Cardiac muscle cell (in vitro differentiated cells and primary cell): Measurements from ENCODE around the gene NAPEPLD. TPM values are rescaled to one million over a fixed set of nuclear protein-coding genes. Genes with fewer than 3 reads are reported as not detected.
A peak's percentile ranks its signal among the peaks of the same experiment; 100 is the strongest.
"Not testable (repeated sequence)": the region's sequence is repeated elsewhere in the genome, so short reads cannot be mapped to it uniquely, and the experiment has no call there.

ENCODE experiments used
- DNase-seq, 2 donors: peaks; one replicate each; pipeline versions ENCODE4 v3.0.0 to v3.0.0-alpha.2; 2010 to 2017; ENCODE audit warnings: low read depth in 1 of 2, low spot score in 1 of 2
- H3K27ac ChIP-seq: fragments of 200-600 bp; sonication (generic); 2 replicates; pipeline ENCODE4 v1.5.1; 2016
- H3K27me3 ChIP-seq: fragments of 200-600 bp; sonication (generic); 2 replicates; pipeline ENCODE4 v1.6.0; 2016; ENCODE audit warnings: control low read depth
- H3K36me3 ChIP-seq: fragments of 200-600 bp; sonication (generic); 2 replicates; pipeline ENCODE4 v1.5.1; 2016; ENCODE audit warnings: control low read depth
- H3K4me1 ChIP-seq: fragments of 200-600 bp; sonication (generic); 2 replicates; pipeline ENCODE4 v1.8.1; 2017; ENCODE audit warnings: low read depth, mild to moderate bottlenecking, mixed run types
- H3K4me3 ChIP-seq: fragments of 200-600 bp; sonication (generic); 2 replicates; pipeline ENCODE4 v1.5.1; 2016; ENCODE audit warnings: mild to moderate bottlenecking
- H3K9me3 ChIP-seq: fragments of 200-600 bp; sonication (generic); 2 replicates; pipeline ENCODE4 v1.5.1; 2017; ENCODE audit warnings: low read depth, mild to moderate bottlenecking, control low read depth
- CTCF ChIP-seq: IDR thresholded peaks from 2 replicates; pipeline ENCODE4 v1.5.1; 2012; ENCODE audit warnings: low read depth, mild to moderate bottlenecking, low read length
- polyA plus RNA-seq: library from polyadenylated mRNA; unstranded; fragments of >200 nt; fragmentation: Nextera tagmentation; extraction: Ambion mirVana; gene quantifications from 2 replicates; pipeline ENCODE4 v1.2.1, GENCODE V29; 2016
- total RNA-seq: library from RNA; depleted of rRNA; stranded (reverse); fragments of >200 nt; gene quantifications from 2 replicates; pipeline ENCODE4 v1.2.3, GENCODE V29; 2016

The NAPEPLD gene
- total and polyA plus RNA-seq, 2 experiments from 2014 or later: 9.2 to 15.7 TPM

- Histone ChIP-seq H3K36me3 (no peaks in the 10 kb centered on the region), H3K4me3 (no peak overlapping the region), H3K9me3 (no peaks in the 10 kb centered on the region), H3K27ac (no peak overlapping the region), H3K27me3 (no peaks in the 10 kb centered on the region), H3K4me1 (peaks cover 11% of the 10 kb centered on the region)
- DNase-seq: no peak
- TF ChIP-seq CTCF: no peak
These were observed 5.1 kb upstream of the NAPEPLD start for GRCh38 chr7:103154042-103154441.

GRCh38 chr7:103152744-103153617, 4.1 kb upstream of the NAPEPLD start:
- H3K27me3 ChIP-seq, H3K4me3 ChIP-seq, H3K27ac ChIP-seq, H3K36me3 ChIP-seq, H3K9me3 ChIP-seq, DNase-seq: not testable (repeated sequence)
- H3K4me1 ChIP-seq: peaks cover 15% of the 10 kb centered on the region

GRCh38 chr7:103151993-103152676, 3.2 kb upstream of the NAPEPLD start:
- not testable (repeated sequence) for DNase-seq, H3K27me3 ChIP-seq, H3K36me3 ChIP-seq, H3K4me3 ChIP-seq, H3K9me3 ChIP-seq, H3K27ac ChIP-seq
- peaks cover 24% of the 10 kb centered on the region for H3K4me1 ChIP-seq

- no peaks in the 10 kb centered on the region for H3K9me3 ChIP-seq
- peak overlapping the region; percentile 97 for H3K27ac ChIP-seq
- peaks cover 38% of the 10 kb centered on the region for H3K4me1 ChIP-seq
- H3K27me3 ChIP-seq: no peaks in the 10 kb centered on the region
- DNase-seq: peak in 1 of 2 donors; percentile 64
- no peak for TF ChIP-seq CTCF
- peak overlapping the region; percentile 74 for H3K4me3 ChIP-seq
- H3K36me3 ChIP-seq: no peaks in the 10 kb centered on the region
These were observed 1.3 kb upstream of the NAPEPLD start for GRCh38 chr7:103150192-103150591.

- Histone ChIP-seq H3K36me3 (no peaks in the 10 kb centered on the region), H3K4me3 (peak overlapping the region; percentile 74), H3K27me3 (no peaks in the 10 kb centered on the region), H3K27ac (peak overlapping the region; percentile 97), H3K9me3 (no peaks in the 10 kb centered on the region), H3K4me1 (peaks cover 38% of the 10 kb centered on the region)
- TF ChIP-seq CTCF: no peak
- no peak for DNase-seq
These were observed 895 bp upstream of the NAPEPLD start for GRCh38 chr7:103149808-103150180.

GRCh38 chr7:103148131-103148993, 537 bp downstream of the NAPEPLD start:
- peak in 1 of 2 donors; percentile 12 for DNase-seq
- no peak for TF ChIP-seq CTCF
- H3K4me1 ChIP-seq: peaks cover 38% of the 10 kb centered on the region
- H3K27ac ChIP-seq: peak overlapping the region; percentile 97
- H3K9me3 ChIP-seq: no peaks in the 10 kb centered on the region
- no peaks in the 10 kb centered on the region for H3K36me3 ChIP-seq
- H3K4me3 ChIP-seq: peak overlapping the region; percentile 74
- no peaks in the 10 kb centered on the region for H3K27me3 ChIP-seq

GRCh38 chr7:103144754-103145153, 4.1 kb downstream of the NAPEPLD start:
- not testable (repeated sequence) for H3K4me3 ChIP-seq, H3K27ac ChIP-seq, DNase-seq, H3K36me3 ChIP-seq, H3K9me3 ChIP-seq, H3K27me3 ChIP-seq
- H3K4me1 ChIP-seq: peaks cover 29% of the 10 kb centered on the region
